ENCODE results near the gene ADRA2C. TPM values are rescaled to one million over a fixed set of nuclear protein-coding genes. Genes with fewer than 3 reads are reported as not detected.

ADRA2C gene
- total and polyA plus RNA-seq, 9 of the 15 experiments (the other 6 are each of a cell fraction or from before 2014, with no cell fraction given): 0.06 to 0.58 (median 0.14) TPM; not detected in 2

GRCh38 chr4:3776166-3777032 lies 10.2 kb downstream of the ADRA2C start:
- Histone ChIP-seq H2AFZ (ENCODE audit: low read depth, low read length) (no peak overlapping the region), H3K27ac (ENCODE audit: extremely low read depth, low read depth, low read length) (no peak overlapping the region), H3K4me3 (no peak overlapping the region), H3K27me3 (ENCODE audit: control insufficient read depth in 2 of 2, insufficient read depth in 2 of 2, low read length in 2 of 2) (peaks cover 26 to 66% of the 10 kb centered on the region in 2 experiments; a peak in 4 of 5 replicates), H3K4me2 (ENCODE audit: insufficient read depth, low read length) (no peak overlapping the region), H3K9me1 (ENCODE audit: control insufficient read depth, insufficient read depth, low read length) (no peaks in the 10 kb centered on the region), H3K4me1 (replicated peaks in 1 of 2; ENCODE audit: control insufficient read depth in 2 of 2, insufficient read depth in 2 of 2, low read length in 2 of 2) (peaks cover 4 to 25% of the 10 kb centered on the region in 2 experiments; a peak in 3 of 5 replicates), H3K9me3 (replicated peaks; ENCODE audit: control insufficient read depth, insufficient read depth, low read depth, low read length) (no peaks in the 10 kb centered on the region), H3K9ac (ENCODE audit: insufficient read depth in 1 of 2, low read depth in 2 of 2, low read length in 2 of 2) (no peak overlapping the region), H3K79me2 (ENCODE audit: control insufficient read depth, insufficient read depth, low read length) (no peaks in the 10 kb centered on the region), H4K20me1 (replicated peaks; ENCODE audit: control insufficient read depth, insufficient read depth, low read length) (peaks cover 17% of the 10 kb centered on the region; the same call in 1 of the 2 replicates), H3K36me3 (ENCODE audit: control insufficient read depth, insufficient read depth, low read length) (no peaks in the 10 kb centered on the region)
- BruUV-seq (replicated peaks): no TSS peak
- no peak for FAIRE-seq
- ATAC-seq: no peak
- in situ Hi-C loops (cut with MboI): loop anchor here (10.0 kb wide), 1 partner anchor 168 kb away; no protein-coding TSS in a partner anchor
- POLR2A ChIA-PET: no interaction called here
- intact Hi-C loops (cut with micrococcal nuclease): no loop called here
- WGBS (ENCODE audit: insufficient coverage, low coverage, missing lambda C conversion rate): 2% methylated on average over 21 of the region's 22 CpGs
- CTCF ChIA-PET (ENCODE audit: low intra/inter-chr PET ratio): no interaction called here
- TF ChIP-seq NFIC (IDR thresholded peaks at IDR 0.05): no peak
- no peak for TF ChIP-seq BCOR (IDR thresholded peaks at IDR 0.05)
- TF ChIP-seq MITF (IDR thresholded peaks at IDR 0.05): no peak
- TF ChIP-seq HDAC2 (IDR thresholded peaks at IDR 0.05): no peak
- TF ChIP-seq ZNF316 (IDR thresholded peaks at IDR 0.05): no peak
- no peak for TF ChIP-seq ZKSCAN3 (CRISPR knock-in tag; IDR thresholded peaks at IDR 0.05)
- TF ChIP-seq KDM2B (CRISPR knock-in tag; IDR thresholded peaks at IDR 0.05): no peak
- no peak for TF ChIP-seq CSDE1 (IDR thresholded peaks at IDR 0.05)
- TF ChIP-seq NFE2 (IDR thresholded peaks at IDR 0.05; ENCODE audit: low read depth): no peak
- no peak for TF ChIP-seq KLF13 (tag; IDR thresholded peaks at IDR 0.05; ENCODE audit: borderline replicate concordance, low read depth)
- no peak for TF ChIP-seq ZNF280A (IDR thresholded peaks at IDR 0.05; ENCODE audit: low read depth, partially characterized antibody)
- no peak for DNase-seq (ENCODE audit: extremely low read depth in 1 of 4, low spot score in 3 of 4)

All from K562 (cell line).